MCF 10A (cell line): ENCODE results near the gene ANO3. TPM values are rescaled to one million over a fixed set of nuclear protein-coding genes. Genes with fewer than 3 reads are reported as not detected.

Experiments used
- BruUV-seq: library from RNA; stranded (reverse); fragments of 400-500 nt; replicated peaks from 2 replicates; lab custom pipeline; 2021; lab: Mats Ljungman, UMichigan
- CTCF ChIA-PET: fragments of 300-600 bp; sonication (Branson Sonifier 250); formaldehyde crosslinking; extraction: SDS; loops from one replicate; lab custom pipeline; 2021; ENCODE audit warnings: antibody characterized with exemption, inconsistent platforms; lab: Yijun Ruan, JAX
- POLR2A ChIA-PET: fragments of 300-600, 350-650 bp; sonication (Branson Sonifier 250); formaldehyde crosslinking; extraction: SDS; loops from one replicate; lab custom pipeline; 2020; ENCODE audit warnings: antibody characterized with exemption, inconsistent platforms; lab: Yijun Ruan, JAX
- DNase-seq: peaks from one replicate; pipeline ENCODE4 v3.0.0-alpha.2; 2018; ENCODE audit not compliant: unreplicated experiment
- H3K27ac Mint-ChIP-seq: one replicate; pipeline ENCODE4 v1.8.0; 2022; ENCODE audit warnings: mild to moderate bottlenecking, low read depth, mixed read lengths; ENCODE audit not compliant: unreplicated experiment
- H3K27me3 Mint-ChIP-seq: one replicate; pipeline ENCODE4 v1.8.0; 2022; ENCODE audit warnings: mixed read lengths; ENCODE audit not compliant: insufficient read depth, unreplicated experiment
- H3K36me3 Mint-ChIP-seq: one replicate; pipeline ENCODE4 v1.8.0; 2022; ENCODE audit warnings: mild to moderate bottlenecking, moderate library complexity, mixed read lengths; ENCODE audit not compliant: insufficient read depth, unreplicated experiment
- H3K4me1 Mint-ChIP-seq: one replicate; pipeline ENCODE4 v1.8.0; 2022; ENCODE audit warnings: mixed read lengths; ENCODE audit not compliant: insufficient read depth, unreplicated experiment
- H3K4me3 Mint-ChIP-seq: one replicate; pipeline ENCODE4 v1.8.0; 2022; ENCODE audit warnings: mild to moderate bottlenecking, moderate library complexity, mixed read lengths; ENCODE audit not compliant: unreplicated experiment
- H3K9me3 Mint-ChIP-seq: one replicate; pipeline ENCODE4 v1.8.0; 2022; ENCODE audit warnings: mixed read lengths; ENCODE audit not compliant: unreplicated experiment
- CTCF ChIP-seq: fragments of 200-600 bp; IDR thresholded peaks from one replicate; pipeline ENCODE4 v1.8.0; 2022; ENCODE audit warnings: antibody characterized with exemption, mild to moderate bottlenecking; ENCODE audit not compliant: unreplicated experiment
- intact Hi-C: fragments of 100-400 bp; cut with micrococcal nuclease; formaldehyde crosslinking; loops from 2 replicates; pipeline ENCODE4 v1.14.1; 2022
- total RNA-seq: library from RNA; stranded (reverse); gene quantifications from 2 replicates; pipeline ENCODE4 v1.2.3, GENCODE V29; 2022

ANO3 gene
- total RNA-seq, 1 experiment from 2014 or later: not detected

GRCh38 chr11:26553182-26553581 is 221.3 kb downstream of the ANO3 start:
- H3K36me3 Mint-ChIP-seq: no peaks in the 10 kb centered on the region
- intact Hi-C loops: no loop called here
- H3K4me1 Mint-ChIP-seq: no peaks in the 10 kb centered on the region
- H3K27ac Mint-ChIP-seq: no peak overlapping the region
- peaks cover 28% of the 10 kb centered on the region for H3K27me3 Mint-ChIP-seq
- POLR2A ChIA-PET: no interaction called here
- TF ChIP-seq CTCF: no peak
- CTCF ChIA-PET: no interaction called here
- H3K4me3 Mint-ChIP-seq: no peak overlapping the region
- H3K9me3 Mint-ChIP-seq: no peaks in the 10 kb centered on the region
- DNase-seq: no peak
- no TSS peak for BruUV-seq

- Mint-ChIP-seq H3K4me3 (no peak overlapping the region), H3K27ac (no peak overlapping the region), H3K4me1 (no peaks in the 10 kb centered on the region), H3K36me3 (no peaks in the 10 kb centered on the region), H3K9me3 (no peaks in the 10 kb centered on the region), H3K27me3 (peaks cover 28% of the 10 kb centered on the region)
- DNase-seq: no peak
- POLR2A ChIA-PET: no interaction called here
- no TSS peak for BruUV-seq
- no peak for TF ChIP-seq CTCF
- CTCF ChIA-PET: no interaction called here
- intact Hi-C loops: no loop called here
Measured at GRCh38 chr11:26554455-26554854, 222.5 kb downstream of the ANO3 start.

GRCh38 chr11:26556582-26556981 is 224.7 kb downstream of the ANO3 start:
- BruUV-seq: no TSS peak
- Mint-ChIP-seq H3K4me3 (no peak overlapping the region), H3K27me3 (peaks cover 28% of the 10 kb centered on the region), H3K27ac (no peak overlapping the region), H3K9me3 (no peaks in the 10 kb centered on the region), H3K4me1 (no peaks in the 10 kb centered on the region), H3K36me3 (no peaks in the 10 kb centered on the region)
- intact Hi-C loops: no loop called here
- ChIA-PET CTCF (interaction anchor here (0.6 to 1.5 kb wide), 4 partner anchors 8 to 254 kb away, joined by 3 to 4 read pairs (median 4); no protein-coding TSS in a partner anchor), POLR2A (interaction anchor here (1.4 kb wide), 1 partner anchor 16 kb away, joined by 7 read pairs; the partner anchor contains the start of gene MUC15)
- TF ChIP-seq CTCF: no peak
- DNase-seq: no peak

GRCh38 chr11:26557666-26558065 is 225.7 kb downstream of the ANO3 start:
- POLR2A ChIA-PET: interaction anchor here (1.4 kb wide), 1 partner anchor 15 kb away, joined by 7 read pairs; the partner anchor contains the start of gene MUC15

More at GRCh38 chr11:26557666-26558065, 225.7 kb downstream of the ANO3 start:
- CTCF ChIA-PET: interaction anchor here (0.6 to 1.5 kb wide), 6 partner anchors 11 to 261 kb away, joined by 3 to 4 read pairs (median 4); no protein-coding TSS in a partner anchor
- Mint-ChIP-seq H3K4me3 (no peak overlapping the region), H3K9me3 (no peaks in the 10 kb centered on the region), H3K27ac (no peak overlapping the region), H3K4me1 (no peaks in the 10 kb centered on the region), H3K27me3 (peaks cover 18% of the 10 kb centered on the region), H3K36me3 (no peaks in the 10 kb centered on the region)
- DNase-seq: no peak
- no TSS peak for BruUV-seq
- intact Hi-C loops: no loop called here
- TF ChIP-seq CTCF: no peak
